DOHH2 (cell line): ENCODE measurements around the gene CCDC85A.

ENCODE experiments used
- CTCF ChIP-seq: fragments of 200-600 bp; sonication (generic); IDR thresholded peaks from one replicate; pipeline ENCODE4 v1.5.1; 2014; ENCODE audit warnings: antibody characterized with exemption, mild to moderate bottlenecking, low read depth, low read length; ENCODE audit not compliant: poor library complexity, severe bottlenecking
- EZH2phosphoT487 ChIP-seq: fragments of 200-600 bp; sonication (generic); IDR thresholded peaks from 2 replicates; pipeline ENCODE4 v1.6.1; 2017; ENCODE audit warnings: borderline replicate concordance, mild to moderate bottlenecking, antibody characterized with exemption, low read length, moderate library complexity, mixed read lengths

- TF ChIP-seq CTCF: no peak
- TF ChIP-seq EZH2phosphoT487: no peak
These were observed 107.9 kb downstream of the CCDC85A start for GRCh38 chr2:56291711-56292110.
